Measurements from ENCODE around the gene WNT10A. TPM values are rescaled to one million over a fixed set of nuclear protein-coding genes. Genes with fewer than 3 reads are reported as not detected.

The WNT10A gene
- total and polyA plus RNA-seq, 2 experiments from 2014 or later, result 1.9 TPM

GRCh38 chr2:218849721-218850120, 30.9 kb upstream of the WNT10A start:
- Histone ChIP-seq H3K27ac (no peak overlapping the region), H3K4me1 (ENCODE audit: insufficient read depth) (no peaks in the 10 kb centered on the region), H3K36me3 (replicated peaks; ENCODE audit: insufficient read depth, low read depth) (no peaks in the 10 kb centered on the region), H2AFZ (no peak overlapping the region), H3K9me3 (ENCODE audit: low read depth) (no peaks in the 10 kb centered on the region), H3K9me2 (replicated peaks; ENCODE audit: insufficient read depth) (no peaks in the 10 kb centered on the region), H3K79me2 (no peaks in the 10 kb centered on the region), H3K4me3 (no peak overlapping the region), H3K27me3 (peaks cover 12% of the 10 kb centered on the region), H3K4me2 (no peak overlapping the region), H4K20me1 (ENCODE audit: insufficient read depth, poor library complexity, severe bottlenecking) (no peaks in the 10 kb centered on the region)
- no peak for TF ChIP-seq EZH2 (IDR thresholded peaks at IDR 0.05; ENCODE audit: borderline replicate concordance)
- TF ChIP-seq, protein P1, sequence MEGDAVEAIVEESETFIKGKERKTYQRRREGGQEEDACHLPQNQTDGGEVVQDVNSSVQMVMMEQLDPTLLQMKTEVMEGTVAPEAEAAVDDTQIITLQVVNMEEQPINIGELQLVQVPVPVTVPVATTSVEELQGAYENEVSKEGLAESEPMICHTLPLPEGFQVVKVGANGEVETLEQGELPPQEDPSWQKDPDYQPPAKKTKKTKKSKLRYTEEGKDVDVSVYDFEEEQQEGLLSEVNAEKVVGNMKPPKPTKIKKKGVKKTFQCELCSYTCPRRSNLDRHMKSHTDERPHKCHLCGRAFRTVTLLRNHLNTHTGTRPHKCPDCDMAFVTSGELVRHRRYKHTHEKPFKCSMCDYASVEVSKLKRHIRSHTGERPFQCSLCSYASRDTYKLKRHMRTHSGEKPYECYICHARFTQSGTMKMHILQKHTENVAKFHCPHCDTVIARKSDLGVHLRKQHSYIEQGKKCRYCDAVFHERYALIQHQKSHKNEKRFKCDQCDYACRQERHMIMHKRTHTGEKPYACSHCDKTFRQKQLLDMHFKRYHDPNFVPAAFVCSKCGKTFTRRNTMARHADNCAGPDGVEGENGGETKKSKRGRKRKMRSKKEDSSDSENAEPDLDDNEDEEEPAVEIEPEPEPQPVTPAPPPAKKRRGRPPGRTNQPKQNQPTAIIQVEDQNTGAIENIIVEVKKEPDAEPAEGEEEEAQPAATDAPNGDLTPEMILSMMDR (IDR thresholded peaks at IDR 0.05; ENCODE audit: poor library complexity), result no peak
- TF ChIP-seq EZH2phosphoT487 (IDR thresholded peaks at IDR 0.05; ENCODE audit: low read depth, severe bottlenecking, unreplicated experiment), result no peak
- DNase-seq (ENCODE audit: low spot score), result no peak
- WGBS (ENCODE audit: low lambda C conversion rate, missing lambda C conversion rate), result 72% methylated on average over 7 of the region's 7 CpGs

DNA sequence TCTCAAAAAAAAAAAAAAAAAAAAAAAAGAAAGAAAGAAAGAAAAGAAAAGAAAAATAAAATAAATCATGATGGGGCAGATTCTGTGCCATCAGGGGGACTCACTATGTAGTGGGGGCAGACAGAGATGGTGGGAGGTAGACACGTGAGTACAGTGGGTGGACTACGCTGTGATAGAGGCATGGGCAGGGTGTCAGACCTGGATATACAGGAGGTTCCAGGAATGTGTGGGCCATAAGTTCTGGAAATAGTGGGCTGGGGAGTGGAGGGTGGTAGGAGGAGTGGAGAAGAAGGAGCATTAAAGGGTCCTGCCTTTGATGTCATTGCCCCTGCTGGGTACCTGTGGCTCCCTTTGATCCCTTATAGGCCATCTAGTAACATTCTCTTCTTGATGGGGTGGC, 29.9 kb upstream of the WNT10A start:
- no peaks in the 10 kb centered on the region for H3K4me1 ChIP-seq (ENCODE audit: insufficient read depth)
- no peaks in the 10 kb centered on the region for H3K79me2 ChIP-seq
- no peak overlapping the region for H2AFZ ChIP-seq
- TF ChIP-seq, protein P1 (IDR thresholded peaks at IDR 0.05; ENCODE audit: poor library complexity), result no peak
- TF ChIP-seq EZH2phosphoT487 (IDR thresholded peaks at IDR 0.05; ENCODE audit: low read depth, severe bottlenecking, unreplicated experiment), result no peak
- no peak for TF ChIP-seq EZH2 (IDR thresholded peaks at IDR 0.05; ENCODE audit: borderline replicate concordance)
- H3K27ac ChIP-seq, result no peak overlapping the region
- 89% methylated on average over 2 of the region's 2 CpGs for WGBS (ENCODE audit: low lambda C conversion rate, missing lambda C conversion rate)
- no peak overlapping the region for H3K4me2 ChIP-seq
- H3K36me3 ChIP-seq (replicated peaks; ENCODE audit: insufficient read depth, low read depth), result no peaks in the 10 kb centered on the region
- no peaks in the 10 kb centered on the region for H3K9me3 ChIP-seq (ENCODE audit: low read depth)
- H3K27me3 ChIP-seq, result peaks cover 22% of the 10 kb centered on the region
- H3K4me3 ChIP-seq, result no peak overlapping the region
- no peaks in the 10 kb centered on the region for H4K20me1 ChIP-seq (ENCODE audit: insufficient read depth, poor library complexity, severe bottlenecking)
- no peak for DNase-seq (ENCODE audit: low spot score)
- H3K9me2 ChIP-seq (replicated peaks; ENCODE audit: insufficient read depth), result no peaks in the 10 kb centered on the region

GRCh38 chr2:218851286-218851685, 29.4 kb upstream of the WNT10A start:
- Histone ChIP-seq H3K9me2 (replicated peaks; ENCODE audit: insufficient read depth) (no peaks in the 10 kb centered on the region), H3K9me3 (ENCODE audit: low read depth) (no peaks in the 10 kb centered on the region), H3K79me2 (no peaks in the 10 kb centered on the region), H3K4me2 (no peak overlapping the region), H4K20me1 (ENCODE audit: insufficient read depth, poor library complexity, severe bottlenecking) (no peaks in the 10 kb centered on the region), H3K27me3 (peaks cover 27% of the 10 kb centered on the region), H3K4me1 (ENCODE audit: insufficient read depth) (no peaks in the 10 kb centered on the region), H3K36me3 (replicated peaks; ENCODE audit: insufficient read depth, low read depth) (no peaks in the 10 kb centered on the region), H3K4me3 (no peak overlapping the region), H3K27ac (no peak overlapping the region), H2AFZ (no peak overlapping the region)
- TF ChIP-seq, protein P1 (IDR thresholded peaks at IDR 0.05; ENCODE audit: poor library complexity), result no peak
- no peak for TF ChIP-seq EZH2phosphoT487 (IDR thresholded peaks at IDR 0.05; ENCODE audit: low read depth, severe bottlenecking, unreplicated experiment)
- no peak for TF ChIP-seq EZH2 (IDR thresholded peaks at IDR 0.05; ENCODE audit: borderline replicate concordance)
- no peak for DNase-seq (ENCODE audit: low spot score)
- 64% methylated on average over 3 of the region's 3 CpGs for WGBS (ENCODE audit: low lambda C conversion rate, missing lambda C conversion rate)

All from hepatocyte (in vitro differentiated cells).